Astrocyte (in vitro differentiated cells and primary cell): ENCODE data around the gene XPOT.

ENCODE experiments used
- CTCF ChIP-seq: IDR thresholded peaks from 2 replicates; pipeline ENCODE4 v1.5.1; 2011; ENCODE audit warnings: low read depth, mild to moderate bottlenecking, inconsistent platforms, low read length, moderate library complexity; ENCODE audit not compliant: insufficient read depth
- EZH2 ChIP-seq: IDR thresholded peaks from 2 replicates; pipeline ENCODE4 v1.6.1; 2012; ENCODE audit warnings: mild to moderate bottlenecking, low read length, inconsistent platforms; ENCODE audit not compliant: insufficient read depth

- no peak for TF ChIP-seq CTCF
- TF ChIP-seq EZH2, result no peak
These were observed 15.0 kb upstream of the XPOT start for GRCh38 chr12:64389154-64389553.
